Neural cell (in vitro differentiated cells): ENCODE measurements around the gene GNG14. TPM values are rescaled to one million over a fixed set of nuclear protein-coding genes. Genes with fewer than 3 reads are reported as not detected.

Source experiments
- H2AFZ ChIP-seq: fragments of 200-600, 300-800 bp; sonication (generic), shearing (Covaris generic); 2 replicates; pipeline ENCODE4 v1.6.0; 2014; ENCODE audit warnings: low read depth, mild to moderate bottlenecking, antibody characterized with exemption, low read length, moderate library complexity
- H3F3A ChIP-seq: fragments of 200-600 bp; shearing (Covaris generic); 2 replicates; pipeline ENCODE4 v1.6.1; 2016; ENCODE audit warnings: mild to moderate bottlenecking, moderate library complexity, mixed read lengths, antibody characterized with exemption, low read length; ENCODE audit not compliant: insufficient read depth, poor library complexity, severe bottlenecking
- H3K27ac ChIP-seq: fragments of 200-600, 300-800 bp; sonication (generic), shearing (Covaris generic); 2 replicates; pipeline ENCODE4 v1.5.1; 2014; ENCODE audit warnings: mild to moderate bottlenecking, low read length, moderate library complexity
- H3K27me3 ChIP-seq: fragments of 300-800, 200-600 bp; sonication (generic), shearing (Covaris generic); 2 replicates; pipeline ENCODE4 v1.6.0; 2014; ENCODE audit warnings: mild to moderate bottlenecking, low read depth, low read length, moderate library complexity; ENCODE audit not compliant: insufficient read depth
- H3K36me3 ChIP-seq: fragments of 300-800, 200-600 bp; sonication (generic), shearing (Covaris generic); 2 replicates; pipeline ENCODE4 v1.5.1; 2014; ENCODE audit warnings: mild to moderate bottlenecking, antibody characterized with exemption, low read length, moderate library complexity; ENCODE audit not compliant: insufficient read depth
- H3K4me2 ChIP-seq: fragments of 300-800, 200-600 bp; sonication (generic), shearing (Covaris generic); 2 replicates; pipeline ENCODE4 v1.6.0; 2014; ENCODE audit warnings: mild to moderate bottlenecking, low read length
- H3K4me3 ChIP-seq: fragments of 300-800, 200-600 bp; sonication (generic), shearing (Covaris generic); 2 replicates; pipeline ENCODE4 v1.5.1; 2014; ENCODE audit warnings: mild to moderate bottlenecking, low read length, moderate library complexity
- H3K79me2 ChIP-seq: fragments of 200-600 bp; shearing (Covaris generic); replicated peaks from 2 replicates; pipeline ENCODE4 v1.6.0; 2014; ENCODE audit warnings: mild to moderate bottlenecking, low read length, moderate library complexity; ENCODE audit not compliant: insufficient read depth
- H3K9ac ChIP-seq: fragments of 300-800, 200-600 bp; sonication (generic), shearing (Covaris generic); 2 replicates; pipeline ENCODE4 v1.6.1; 2016; ENCODE audit warnings: mild to moderate bottlenecking, low read length, mixed read lengths
- H3K9me2 ChIP-seq: fragments of 200-600 bp; shearing (Covaris generic); 2 replicates; pipeline ENCODE4 v1.6.1; 2016; ENCODE audit warnings: mild to moderate bottlenecking, low read length, mixed read lengths; ENCODE audit not compliant: insufficient read depth
- H3K9me3 ChIP-seq: fragments of 200-600, 300-800 bp; sonication (generic), shearing (Covaris generic); 2 replicates; pipeline ENCODE4 v1.6.1; 2016; ENCODE audit warnings: mild to moderate bottlenecking, mixed run types, low read length, moderate library complexity, mixed read lengths
- H4K20me1 ChIP-seq: fragments of 200-600 bp; shearing (Covaris generic); 2 replicates; pipeline ENCODE4 v1.6.1; 2016; ENCODE audit warnings: mild to moderate bottlenecking, mixed run types; ENCODE audit not compliant: insufficient read depth
- CTCF ChIP-seq: fragments of 450-650 bp; IDR thresholded peaks from 2 replicates; pipeline ENCODE4 v1.5.1; 2014; ENCODE audit warnings: antibody characterized with exemption, mild to moderate bottlenecking, moderate library complexity; ENCODE audit not compliant: poor library complexity, severe bottlenecking
- EP300 ChIP-seq: fragments of 450-650 bp; conservative IDR thresholded peaks from 2 replicates; pipeline ENCODE4 v1.6.1; 2014; ENCODE audit warnings: antibody characterized with exemption, mild to moderate bottlenecking, moderate library complexity; ENCODE audit not compliant: poor library complexity, severe bottlenecking
- EZH2 ChIP-seq: fragments of 200-600, 300-800 bp; shearing (Covaris generic), sonication (generic); IDR thresholded peaks from 2 replicates; pipeline ENCODE4 v1.6.1; 2014; ENCODE audit warnings: antibody characterized with exemption, low read length, borderline replicate concordance, mild to moderate bottlenecking; ENCODE audit not compliant: insufficient read depth, poor library complexity, severe bottlenecking
- MXI1 ChIP-seq: fragments of 450-650 bp; conservative IDR thresholded peaks from 2 replicates; pipeline ENCODE4 v1.6.1; 2014; ENCODE audit warnings: antibody characterized with exemption, mild to moderate bottlenecking; ENCODE audit not compliant: poor library complexity, severe bottlenecking
- POLR2AphosphoS5 ChIP-seq: IDR thresholded peaks from 2 replicates; pipeline ENCODE4 v1.6.1; 2012
- RAD21 ChIP-seq: fragments of 450-650 bp; conservative IDR thresholded peaks from 2 replicates; pipeline ENCODE4 v1.6.1; 2014; ENCODE audit warnings: antibody characterized with exemption, mild to moderate bottlenecking, moderate library complexity
- REST ChIP-seq: IDR thresholded peaks from 2 replicates; pipeline ENCODE4 v1.6.1; 2012; ENCODE audit warnings: borderline replicate concordance
- SMC3 ChIP-seq: fragments of 450-650 bp; conservative IDR thresholded peaks from 2 replicates; pipeline ENCODE4 v1.6.1; 2014; ENCODE audit warnings: antibody characterized with exemption, mild to moderate bottlenecking, moderate library complexity; ENCODE audit not compliant: poor library complexity
- TAF1 ChIP-seq: IDR thresholded peaks from 2 replicates; pipeline ENCODE4 v1.6.1; 2012; ENCODE audit warnings: low read depth
- polyA plus RNA-seq: library from polyadenylated mRNA; depleted of rRNA; stranded (reverse); fragments of >200 nt; gene quantifications from 2 replicates; pipeline ENCODE4 v1.2.3, GENCODE V29; 2014

The GNG14 gene
- polyA plus RNA-seq, 1 donor from 2014 or later, result not detected

GRCh38 chr19:12705654-12706331 lies 18.0 kb downstream of the GNG14 start:
- Histone ChIP-seq H3K36me3 (no peaks in the 10 kb centered on the region), H4K20me1 (no peaks in the 10 kb centered on the region)

GRCh38 chr19:12706332-12706718 lies 18.5 kb downstream of the GNG14 start:
- H2AFZ ChIP-seq, result no peak overlapping the region
- H3K4me2 ChIP-seq, result no peak overlapping the region
- H3K9me2 ChIP-seq, result no peaks in the 10 kb centered on the region
- no peaks in the 10 kb centered on the region for H3K79me2 ChIP-seq
- H3K27me3 ChIP-seq, result no peaks in the 10 kb centered on the region
- TF ChIP-seq EZH2 (no peak), SMC3 (no peak), CTCF (no peak), POLR2AphosphoS5 (no peak), MXI1 (no peak), RAD21 (no peak), EP300 (no peak), TAF1 (no peak), REST (no peak)
- no peak overlapping the region for H3K9ac ChIP-seq
- peaks cover 3% of the 10 kb centered on the region for H3K36me3 ChIP-seq
- H4K20me1 ChIP-seq, result no peaks in the 10 kb centered on the region
- H3K9me3 ChIP-seq, result no peaks in the 10 kb centered on the region
- H3K4me3 ChIP-seq, result no peak overlapping the region
- H3F3A ChIP-seq, result no peaks in the 10 kb centered on the region
- H3K27ac ChIP-seq, result no peak overlapping the region

More at GRCh38 chr19:12705654-12706331, 18.0 kb downstream of the GNG14 start:
- no peak overlapping the region for H2AFZ ChIP-seq
- H3K4me2 ChIP-seq, result no peak overlapping the region
- H3K9ac ChIP-seq, result no peak overlapping the region
- H3K4me3 ChIP-seq, result no peak overlapping the region
- H3K79me2 ChIP-seq, result no peaks in the 10 kb centered on the region
- H3F3A ChIP-seq, result no peaks in the 10 kb centered on the region
- no peak overlapping the region for H3K27ac ChIP-seq
- no peaks in the 10 kb centered on the region for H3K27me3 ChIP-seq
- H3K9me3 ChIP-seq, result no peaks in the 10 kb centered on the region
- TF ChIP-seq SMC3 (no peak), CTCF (no peak)
- no peaks in the 10 kb centered on the region for H3K9me2 ChIP-seq
